GM19452 (cell line): ENCODE measurements around the gene EDEM3.
A peak's percentile ranks its signal among the peaks of the same experiment; 100 is the strongest.

ENCODE experiments used
- ATAC-seq: cut with Tn5 transposase; IDR thresholded peaks from one replicate; pipeline ENCODE4 v1.9.1; 2021; ENCODE audit not compliant: unreplicated experiment

Gene EDEM3

DNA sequence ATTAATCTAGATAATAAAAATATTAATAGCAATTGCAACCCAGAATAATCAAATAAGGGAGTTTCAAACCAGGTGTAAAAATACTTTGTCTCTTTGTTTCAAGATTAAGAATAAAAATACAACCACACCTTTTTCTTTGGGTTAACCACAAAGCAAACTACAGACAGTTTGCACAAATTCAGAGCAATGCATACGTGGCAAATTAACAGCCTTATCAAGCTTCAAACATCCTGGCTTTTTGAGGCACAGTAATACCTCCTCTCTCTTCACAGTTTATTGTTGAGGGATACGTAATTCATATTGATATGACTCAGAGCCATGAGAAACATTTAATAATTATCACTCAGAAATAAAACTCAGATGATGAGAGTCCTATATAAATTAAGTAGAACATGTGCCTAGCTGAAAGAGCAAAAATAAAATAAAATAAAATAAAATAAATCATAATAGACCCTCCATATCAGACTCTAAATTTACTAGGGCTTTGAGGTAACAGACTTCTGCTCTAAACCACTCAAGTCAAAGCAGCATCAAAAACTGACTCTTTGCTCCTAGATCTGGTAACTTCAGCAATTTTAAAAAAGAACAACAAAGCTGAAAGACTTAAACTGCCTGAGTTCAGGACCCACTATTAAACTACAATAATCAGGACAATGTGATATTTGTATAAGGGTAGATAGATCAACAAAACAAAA lies 11.4 kb downstream of the EDEM3 start:
- peak; percentile 49 for ATAC-seq

DNA sequence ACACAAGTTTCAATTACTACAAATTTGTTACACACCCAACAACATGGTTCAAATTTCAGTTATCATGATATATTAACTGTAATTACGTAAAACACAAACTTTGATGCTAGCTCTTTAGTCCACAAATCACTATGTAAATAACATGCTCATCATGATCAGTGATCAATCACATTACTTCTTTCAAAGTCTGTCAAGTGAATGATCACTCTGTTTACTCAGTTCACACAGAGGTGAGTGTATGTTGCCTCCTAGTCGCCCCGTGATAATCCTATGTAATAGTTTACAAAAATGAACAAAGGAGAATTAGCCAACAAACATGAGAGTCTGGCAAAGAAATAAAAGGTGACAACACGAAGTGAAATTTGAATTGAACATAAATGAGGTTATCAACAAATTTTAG lies 14.3 kb downstream of the EDEM3 start:
- ATAC-seq, result no peak

GRCh38 chr1:184739796-184740195 lies 14.9 kb downstream of the EDEM3 start:
- ATAC-seq, result no peak

DNA sequence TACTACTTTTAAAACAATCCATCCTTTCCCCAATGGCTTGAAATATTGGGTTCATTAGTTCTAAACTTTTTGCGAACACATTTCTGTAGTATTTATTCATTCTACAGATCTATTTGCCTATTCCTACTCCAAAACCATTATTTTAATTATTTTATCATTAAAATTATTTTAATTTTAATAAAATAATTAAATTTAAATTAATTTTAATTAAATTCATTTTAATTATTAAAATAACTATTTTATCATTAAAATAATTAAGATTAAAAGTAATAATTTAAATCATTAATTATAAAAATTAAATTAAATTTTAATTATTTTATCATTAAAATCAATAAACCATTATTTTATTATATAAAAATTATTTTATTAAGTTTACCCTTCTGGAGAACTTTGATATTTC lies 15.6 kb downstream of the EDEM3 start:
- ATAC-seq, result no peak

GRCh38 chr1:184734980-184735379 lies 19.7 kb downstream of the EDEM3 start:
- ATAC-seq, result peak; percentile 70

- no peak for ATAC-seq
Measured at GRCh38 chr1:184724843-184725242, 29.8 kb downstream of the EDEM3 start.

DNA sequence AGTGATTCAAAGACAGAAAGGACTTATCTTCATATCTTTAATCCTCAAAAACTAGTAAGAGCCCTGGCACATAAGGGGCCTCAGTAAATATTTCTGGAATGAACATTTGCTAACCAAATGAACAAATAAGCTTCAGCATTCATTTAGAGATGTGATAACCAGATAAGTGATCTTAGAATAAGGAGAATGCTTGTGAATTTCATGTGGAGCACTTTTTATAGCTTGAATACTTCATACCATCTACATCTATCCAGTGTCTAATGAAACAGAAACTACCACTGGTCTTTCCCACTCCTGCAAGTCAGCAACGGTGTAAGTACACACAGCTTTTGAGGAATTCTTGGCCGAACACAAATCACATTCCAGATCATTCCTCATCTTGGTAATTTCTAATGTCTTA lies 38.5 kb downstream of the EDEM3 start:
- ATAC-seq, result no peak

- ATAC-seq, result no peak
Measured at GRCh38 chr1:184709418-184709817, 45.2 kb downstream of the EDEM3 start.

- ATAC-seq, result no peak
Measured at GRCh38 chr1:184708084-184708676, 46.5 kb downstream of the EDEM3 start.

GRCh38 chr1:184705271-184705670 lies 49.4 kb downstream of the EDEM3 start:
- no peak for ATAC-seq

GRCh38 chr1:184701816-184702215 lies 52.8 kb downstream of the EDEM3 start:
- no peak for ATAC-seq

DNA sequence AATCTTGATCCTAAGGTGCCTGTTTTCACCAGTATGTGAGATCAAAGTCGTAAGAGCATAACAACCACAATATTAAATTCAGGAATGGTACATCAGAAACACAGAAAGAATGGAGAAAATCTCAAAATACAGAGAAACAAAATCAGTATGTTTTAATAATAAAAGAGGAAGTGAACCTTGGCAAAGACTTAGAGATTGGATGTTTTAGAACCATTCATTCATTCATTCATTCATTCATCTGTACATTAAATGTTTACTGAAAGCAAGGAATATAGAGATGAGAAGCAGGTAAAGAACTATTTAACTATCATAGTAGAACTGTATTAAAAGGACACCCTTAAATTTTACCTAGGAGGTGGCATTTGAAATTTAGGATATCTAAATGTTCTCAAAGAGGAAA lies 55.7 kb downstream of the EDEM3 start:
- ATAC-seq, result no peak

- no peak for ATAC-seq
Measured at GRCh38 chr1:184698016-184698415, 56.6 kb downstream of the EDEM3 start.

DNA sequence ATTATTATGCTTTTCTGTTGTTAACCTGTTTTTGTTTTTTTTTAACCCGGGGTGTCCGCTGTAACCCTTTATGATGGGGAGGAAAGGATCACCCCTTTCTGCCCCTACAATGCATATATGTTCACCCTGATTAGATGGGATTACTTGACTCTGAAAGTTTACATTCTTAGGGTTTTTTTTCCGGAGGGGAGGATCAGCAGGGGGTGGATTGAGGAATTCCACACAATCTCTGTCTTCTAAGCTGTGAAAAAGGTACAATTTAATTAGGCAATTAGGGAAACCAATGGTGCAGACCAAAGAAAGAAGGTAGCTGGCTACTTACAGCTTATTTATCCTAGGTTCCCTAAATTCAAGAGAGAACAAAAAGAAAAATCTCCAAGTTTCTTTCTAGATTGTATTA lies 58.3 kb downstream of the EDEM3 start:
- no peak for ATAC-seq

DNA sequence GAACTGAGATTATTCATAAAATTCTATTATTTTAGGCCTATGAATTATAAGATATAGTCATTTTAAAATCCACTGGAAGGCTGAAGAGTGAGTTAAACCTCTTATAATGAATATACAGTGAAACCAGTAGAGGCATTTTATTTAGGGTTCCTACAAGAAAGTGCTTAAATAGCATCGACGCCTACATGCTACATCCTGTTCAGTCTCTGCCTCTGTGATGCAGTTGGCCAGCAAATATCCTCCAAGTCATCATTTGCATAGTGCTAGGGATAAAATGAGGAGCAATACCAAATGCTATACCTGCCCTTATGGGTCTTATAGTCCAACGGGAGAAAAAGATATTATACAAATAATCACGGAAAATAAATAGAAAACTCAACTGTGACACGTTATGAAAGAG lies 59.6 kb downstream of the EDEM3 start:
- ATAC-seq, result no peak

DNA sequence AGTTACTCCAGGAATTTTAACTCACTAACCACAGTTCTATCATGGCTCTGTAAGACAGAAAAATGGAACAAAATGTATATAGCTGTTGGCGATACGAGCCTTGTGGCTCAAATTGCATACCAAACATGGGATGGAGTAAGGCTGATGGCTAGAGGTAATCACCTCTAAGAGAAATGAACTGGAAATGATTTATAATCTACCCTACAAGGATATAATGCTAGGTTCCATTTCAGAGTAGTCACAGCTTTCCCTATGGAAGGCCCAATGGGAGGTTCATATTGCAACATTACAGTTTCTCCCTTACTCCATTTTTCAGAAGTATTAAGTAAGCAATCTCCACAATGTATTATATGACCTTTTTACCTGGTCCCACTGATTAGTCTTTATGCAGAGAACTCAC lies 61.6 kb downstream of the EDEM3 start:
- no peak for ATAC-seq

- no peak for ATAC-seq
Measured at GRCh38 chr1:184691719-184692324, 62.8 kb downstream of the EDEM3 start.

- no peak for ATAC-seq
Measured at GRCh38 chr1:184686540-184686939, 68.1 kb downstream of the EDEM3 start.

- no peak for ATAC-seq
Measured at GRCh38 chr1:184685116-184685515, 69.5 kb downstream of the EDEM3 start.

- ATAC-seq, result no peak
Measured at GRCh38 chr1:184684285-184685074, 70.2 kb downstream of the EDEM3 start.

- no peak for ATAC-seq
Measured at GRCh38 chr1:184682956-184683355, 71.7 kb downstream of the EDEM3 start.
